A549 (cell line): ENCODE measurements around the gene KDM5B. TPM values are rescaled to one million over a fixed set of nuclear protein-coding genes. Genes with fewer than 3 reads are reported as not detected.
A peak's percentile ranks its signal among the peaks of the same experiment; 100 is the strongest.

Source experiments
- ATAC-seq, 2 experiments: fragments of 200-7000 bp in 1 of 2; fragments of >200 bp in 1 of 2; cut with Nextera tagmentation in 1 of 2; cut with Tn5 transposase in 1 of 2; 3 replicates each; pipeline versions ENCODE4 v1.8.0 to v1.9.1; 2018 to 2020; ENCODE audit warnings: mild to moderate bottlenecking in 1 of 2, moderate library complexity in 1 of 2
- CTCF ChIA-PET: fragments of 300-600 bp; sonication (Branson Sonifier 250); formaldehyde crosslinking; extraction: SDS; loops from one replicate; lab custom pipeline; 2021; ENCODE audit warnings: antibody characterized with exemption, inconsistent platforms; lab: Yijun Ruan, JAX
- POLR2A ChIA-PET: fragments of 350-600 bp; formaldehyde crosslinking; extraction: SDS; loops from one replicate; lab custom pipeline; 2021; ENCODE audit warnings: antibody characterized with exemption, inconsistent platforms; lab: Yijun Ruan, JAX
- DNase-seq, 2 experiments: peaks; one replicate each; pipeline versions ENCODE4 v3.0.0 to v3.0.0-alpha.2; 2011 to 2016; ENCODE audit warnings: low read depth in 1 of 2, low spot score in 1 of 2
- FAIRE-seq: peaks from 2 replicates; lab custom pipeline; 2011; peaks lifted over from hg19 to GRCh38; lab: Jason Lieb, UNC
- H3K27ac ChIP-seq, 2 experiments: fragments of >200 bp; sonication (Bioruptor Twin); formaldehyde crosslinking; 3 replicates each; pipeline ENCODE4 v1.5.1; 2016 to 2017
- H3K4me1 ChIP-seq: fragments of >200 bp; sonication (Bioruptor Twin); formaldehyde crosslinking; 3 replicates; pipeline ENCODE4 v1.6.1; 2016
- H3K4me2 ChIP-seq: fragments of >200 bp; sonication (Bioruptor Twin); formaldehyde crosslinking; 3 replicates; pipeline ENCODE4 v1.6.1; 2016
- H3K4me3 ChIP-seq: fragments of >200 bp; sonication (Bioruptor Twin); formaldehyde crosslinking; 3 replicates; pipeline ENCODE4 v1.5.1; 2016
- H3K9me3 ChIP-seq: fragments of >200 bp; sonication (Bioruptor Twin); formaldehyde crosslinking; 3 replicates; pipeline ENCODE4 v1.6.1; 2016
- CBX2 ChIP-seq: fragments of 200-600 bp; sonication (generic); IDR thresholded peaks from 2 replicates; pipeline ENCODE4 v1.6.1; 2016; ENCODE audit warnings: low read depth, mild to moderate bottlenecking, borderline replicate concordance
- CBX8 ChIP-seq: fragments of 200-600 bp; sonication (generic); IDR thresholded peaks from 2 replicates; pipeline ENCODE4 v1.6.1; 2016
- CTCF ChIP-seq: fragments of >200 bp; sonication (Bioruptor Twin); formaldehyde crosslinking; IDR thresholded peaks from 3 replicates; pipeline ENCODE4 v1.5.1; 2016
- E2F6 ChIP-seq: IDR thresholded peaks from 2 replicates; pipeline ENCODE4 v1.6.1; 2012; ENCODE audit warnings: low read depth, borderline replicate concordance
- EHMT2 ChIP-seq: fragments of 200-600 bp; sonication (generic); IDR thresholded peaks from 2 replicates; pipeline ENCODE4 v1.6.1; 2016; ENCODE audit warnings: antibody characterized with exemption, low read depth, mild to moderate bottlenecking, moderate library complexity
- ESRRA ChIP-seq: fragments of 150-350 bp; IDR thresholded peaks from 2 replicates; pipeline ENCODE4 v1.6.1; 2014; ENCODE audit warnings: mild to moderate bottlenecking, low read length, borderline replicate concordance
- FOSL2 ChIP-seq, 2 experiments: fragments of 450-650 bp in 1 of 2; fragments of >200 bp in 1 of 2; sonication (Bioruptor Twin) in 1 of 2; formaldehyde crosslinking; IDR thresholded peaks; 2 replicates each; pipeline versions ENCODE4 v1.5.0 to v1.6.1; 2016 to 2020; ENCODE audit warnings: mild to moderate bottlenecking in 1 of 2, moderate library complexity in 1 of 2
- FOXS1 ChIP-seq: fragments of 250-450 bp; sonication (Bioruptor Pico); IDR thresholded peaks from 2 replicates; pipeline ENCODE4 v1.5.0; 2020; ENCODE audit warnings: mild to moderate bottlenecking, moderate library complexity
- HOXB5 ChIP-seq: fragments of 250-450 bp; sonication (Bioruptor Pico); IDR thresholded peaks from 2 replicates; pipeline ENCODE4 v1.5.0; 2020; ENCODE audit warnings: mild to moderate bottlenecking, moderate library complexity
- JUN ChIP-seq, 2 experiments: fragments of >200 bp; sonication (Bioruptor Twin); formaldehyde crosslinking; IDR thresholded peaks; 2 replicates in 1 of 2; 3 replicates in 1 of 2; pipeline ENCODE4 v1.6.1; 2016 to 2017
- JUNB ChIP-seq: fragments of >200 bp; sonication (Bioruptor Twin); formaldehyde crosslinking; IDR thresholded peaks from 2 replicates; pipeline ENCODE4 v1.6.1; 2016
- MAFK ChIP-seq: fragments of 450-650 bp; IDR thresholded peaks from 2 replicates; pipeline ENCODE4 v1.6.1; 2014; ENCODE audit not compliant: partially characterized antibody
- MAX ChIP-seq: IDR thresholded peaks from 2 replicates; pipeline ENCODE4 v1.6.1; 2012
- NFE2L2 ChIP-seq: fragments of 150-350 bp; conservative IDR thresholded peaks from 2 replicates; pipeline ENCODE4 v1.6.1; 2014; ENCODE audit warnings: low read length
- POLR2A ChIP-seq: IDR thresholded peaks from 2 replicates; pipeline ENCODE4 v1.6.1; 2012; ENCODE audit warnings: mild to moderate bottlenecking, low read length
- RAD21 ChIP-seq, 2 experiments: fragments of >200 bp in 1 of 2; sonication (Bioruptor Twin) in 1 of 2; formaldehyde crosslinking in 1 of 2; IDR thresholded peaks in 1 of 2; conservative IDR thresholded peaks in 1 of 2; 2 replicates in 1 of 2; 3 replicates in 1 of 2; pipeline ENCODE4 v1.6.1; 2012 to 2018; ENCODE audit warnings: inconsistent platforms in 1 of 2
- RCOR1 ChIP-seq: fragments of 150-350 bp; IDR thresholded peaks from 2 replicates; pipeline ENCODE4 v1.6.1; 2014; ENCODE audit warnings: antibody characterized with exemption, low read length, low read depth
- REST ChIP-seq: fragments of 200-600 bp; sonication (generic); IDR thresholded peaks from 2 replicates; pipeline ENCODE4 v1.6.1; 2016; ENCODE audit warnings: antibody characterized with exemption, mild to moderate bottlenecking, moderate library complexity
- SMC3 ChIP-seq: fragments of >200 bp; sonication (Bioruptor Twin); formaldehyde crosslinking; IDR thresholded peaks from 3 replicates; pipeline ENCODE4 v1.6.1; 2018; ENCODE audit warnings: inconsistent platforms
- SREBF2 ChIP-seq: fragments of 450-650 bp; IDR thresholded peaks from 2 replicates; pipeline ENCODE4 v1.6.1; 2014; ENCODE audit warnings: mild to moderate bottlenecking, moderate library complexity
- TFCP2L1 ChIP-seq: fragments of 250-450 bp; sonication (Bioruptor Pico); IDR thresholded peaks from 2 replicates; pipeline ENCODE4 v1.5.0; 2021; ENCODE audit warnings: mild to moderate bottlenecking
- TP53 ChIP-seq: fragments of 250-450 bp; sonication (Bioruptor Pico); IDR thresholded peaks from 2 replicates; pipeline ENCODE4 v1.5.0; 2021; ENCODE audit warnings: mild to moderate bottlenecking, moderate library complexity
- ZFP36 ChIP-seq: fragments of 450-650 bp; IDR thresholded peaks from 2 replicates; pipeline ENCODE4 v1.6.1; 2014; ENCODE audit warnings: borderline replicate concordance; ENCODE audit not compliant: partially characterized antibody
- ZSCAN20 ChIP-seq: fragments of 250-450 bp; sonication (Bioruptor Pico); IDR thresholded peaks from 2 replicates; pipeline ENCODE4 v1.8.0; 2022; ENCODE audit warnings: mild to moderate bottlenecking, moderate library complexity
- WGBS: methylation state at CpG from one replicate; pipeline ENCODE4 v1.1.6; 2017; ENCODE audit errors: missing lambda C conversion rate; 5-methylcytosine and 5-hydroxymethylcytosine counted together
- polyA plus RNA-seq, 4 experiments: library from polyadenylated mRNA; depleted of rRNA in 3 of 4; stranded (reverse); fragments of >200 nt; fragmentation: RNase III in 1 of 4; extraction: RNeasy Plus Mini Kit Qiagen cat#74134 plus additional on column Dnase treatment in 1 of 4; gene quantifications; 2 replicates in 3 of 4; 3 replicates in 1 of 4; pipeline ENCODE4 v1.2.3, GENCODE V29; 2011 to 2017
- TF ChIP-seq, protein P1 (sequence below): fragments of 150-350 bp; IDR thresholded peaks from 2 replicates; pipeline ENCODE4 v1.6.1; 2014; ENCODE audit warnings: low read depth, mild to moderate bottlenecking, low read length
- TF ChIP-seq, protein P2 (sequence below): fragments of 250-450 bp; sonication (Bioruptor Pico); IDR thresholded peaks from 2 replicates; pipeline ENCODE4 v1.5.0; 2021; ENCODE audit warnings: mild to moderate bottlenecking, moderate library complexity, borderline replicate concordance

The KDM5B gene
- polyA plus RNA-seq, 2 of the 4 experiments (the other 2 are of a cell fraction): 15.8 to 44.3 TPM

GRCh38 chr1:202692959-202693555 is 115.2 kb downstream of the KDM5B start:
- no peak for TF ChIP-seq RAD21 (conservative IDR thresholded peaks at IDR 0.05 in 1 of 2, IDR thresholded peaks at IDR 0.05 in 1 of 2)
- TF ChIP-seq REST: peak; percentile 98
- TF ChIP-seq SREBF2: no peak
- 0 out of 2 replicates have a peak, but pooled peaks have one; percentile 50 for TF ChIP-seq ZSCAN20 (CRISPR knock-in tag)
- TF ChIP-seq ESRRA: no peak
- no peak for TF ChIP-seq JUN (IDR thresholded peaks at IDR 0.05)
- TF ChIP-seq CBX8: no peak
- TF ChIP-seq EHMT2: peak; percentile 94
- no peak for TF ChIP-seq HOXB5 (CRISPR knock-in tag)
- TF ChIP-seq CTCF: no peak
- no peak for TF ChIP-seq NFE2L2
- TF ChIP-seq RCOR1: no peak
- no peak for TF ChIP-seq POLR2A
- TF ChIP-seq, protein P1, sequence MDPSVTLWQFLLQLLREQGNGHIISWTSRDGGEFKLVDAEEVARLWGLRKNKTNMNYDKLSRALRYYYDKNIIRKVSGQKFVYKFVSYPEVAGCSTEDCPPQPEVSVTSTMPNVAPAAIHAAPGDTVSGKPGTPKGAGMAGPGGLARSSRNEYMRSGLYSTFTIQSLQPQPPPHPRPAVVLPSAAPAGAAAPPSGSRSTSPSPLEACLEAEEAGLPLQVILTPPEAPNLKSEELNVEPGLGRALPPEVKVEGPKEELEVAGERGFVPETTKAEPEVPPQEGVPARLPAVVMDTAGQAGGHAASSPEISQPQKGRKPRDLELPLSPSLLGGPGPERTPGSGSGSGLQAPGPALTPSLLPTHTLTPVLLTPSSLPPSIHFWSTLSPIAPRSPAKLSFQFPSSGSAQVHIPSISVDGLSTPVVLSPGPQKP: no peak
- TF ChIP-seq E2F6: no peak
- no peak for TF ChIP-seq MAX
- no peak for TF ChIP-seq TP53 (CRISPR knock-in tag)
- TF ChIP-seq MAFK: no peak
- no peak for TF ChIP-seq SMC3
- TF ChIP-seq FOXS1: no peak
- TF ChIP-seq TFCP2L1 (CRISPR knock-in tag): no peak
- no peak for TF ChIP-seq FOSL2 (IDR thresholded peaks at IDR 0.05)
- TF ChIP-seq FOSL2 (CRISPR knock-in tag; IDR thresholded peaks at IDR 0.05): no peak
- TF ChIP-seq ZFP36: no peak
- no peak for TF ChIP-seq CBX2
- TF ChIP-seq, protein P2, sequence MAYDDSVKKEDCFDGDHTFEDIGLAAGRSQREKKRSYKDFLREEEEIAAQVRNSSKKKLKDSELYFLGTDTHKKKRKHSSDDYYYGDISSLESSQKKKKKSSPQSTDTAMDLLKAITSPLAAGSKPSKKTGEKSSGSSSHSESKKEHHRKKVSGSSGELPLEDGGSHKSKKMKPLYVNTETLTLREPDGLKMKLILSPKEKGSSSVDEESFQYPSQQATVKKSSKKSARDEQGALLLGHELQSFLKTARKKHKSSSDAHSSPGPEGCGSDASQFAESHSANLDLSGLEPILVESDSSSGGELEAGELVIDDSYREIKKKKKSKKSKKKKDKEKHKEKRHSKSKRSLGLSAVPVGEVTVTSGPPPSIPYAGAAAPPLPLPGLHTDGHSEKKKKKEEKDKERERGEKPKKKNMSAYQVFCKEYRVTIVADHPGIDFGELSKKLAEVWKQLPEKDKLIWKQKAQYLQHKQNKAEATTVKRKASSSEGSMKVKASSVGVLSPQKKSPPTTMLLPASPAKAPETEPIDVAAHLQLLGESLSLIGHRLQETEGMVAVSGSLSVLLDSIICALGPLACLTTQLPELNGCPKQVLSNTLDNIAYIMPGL (CRISPR knock-in tag): no peak
- no peak for TF ChIP-seq JUNB
- no peak overlapping the region for H3K4me2 ChIP-seq
- ATAC-seq (peak; percentile 76 to 83), DNase-seq (peak; percentile 53 to 71), FAIRE-seq (no peak)
- no peak overlapping the region for H3K27ac ChIP-seq
- no peak overlapping the region for H3K4me3 ChIP-seq
- H3K4me1 ChIP-seq: no peaks in the 10 kb centered on the region
- ChIA-PET CTCF (interaction anchor here (0.8 to 3.8 kb wide), 4 partner anchors 18 to 33 kb away, joined by 3 to 15 read pairs (median 8); no protein-coding TSS in a partner anchor), POLR2A (no interaction called here)
- no peaks in the 10 kb centered on the region for H3K9me3 ChIP-seq
- WGBS: 30% methylated on average over 3 of the region's 3 CpGs
